H1 (cell line): ENCODE results near the gene SNRPA1.

Experiments
- ATF2 ChIP-seq: IDR thresholded peaks from 2 replicates; pipeline ENCODE4 v1.6.1; 2012; ENCODE audit warnings: low read length, inconsistent platforms
- BACH1 ChIP-seq: IDR thresholded peaks from 2 replicates; pipeline ENCODE4 v1.6.1; 2012; ENCODE audit warnings: low read length, improper control_type of control experiment
- CTCF ChIP-seq, 3 experiments: IDR thresholded peaks; 1 replicate in 2 of 3; 2 replicates in 1 of 3; pipeline versions ENCODE4 v1.5.1 to v1.6.1; 2011; ENCODE audit warnings: low read length in 3 of 3, mild to moderate bottlenecking in 3 of 3, inconsistent platforms in 2 of 3, low read depth in 1 of 3, moderate library complexity in 1 of 3; ENCODE audit not compliant: insufficient read depth in 1 of 3; ENCODE audit errors: control extremely low read depth in 1 of 3
- FOSL1 ChIP-seq: IDR thresholded peaks from 2 replicates; pipeline ENCODE4 v1.6.1; 2011; ENCODE audit warnings: mild to moderate bottlenecking, low read depth, low read length, moderate library complexity; ENCODE audit not compliant: insufficient read depth
- MAFK ChIP-seq: IDR thresholded peaks from 2 replicates; pipeline ENCODE4 v1.6.1; 2012; ENCODE audit warnings: low read depth, mild to moderate bottlenecking, improper control_type of control experiment, low read length
- POLR2A ChIP-seq, 2 experiments: IDR thresholded peaks; 1 replicate in 1 of 2; 2 replicates in 1 of 2; pipeline ENCODE4 v1.6.1; 2011; ENCODE audit warnings: low read depth in 2 of 2, low read length in 2 of 2, mild to moderate bottlenecking in 2 of 2; ENCODE audit errors: control extremely low read depth in 1 of 2
- POLR2AphosphoS5 ChIP-seq: IDR thresholded peaks from 2 replicates; pipeline ENCODE4 v1.6.1; 2011; ENCODE audit warnings: low read depth, low read length
- RXRA ChIP-seq: IDR thresholded peaks from 2 replicates; pipeline ENCODE4 v1.6.1; 2011; ENCODE audit warnings: low read depth, mild to moderate bottlenecking, low read length, moderate library complexity; ENCODE audit not compliant: insufficient read depth

GRCh38 chr15:101322016-101322695, 27.1 kb upstream of the SNRPA1 start:
- TF ChIP-seq CTCF (IDR thresholded peaks at IDR 0.05; ENCODE audit: control extremely low read depth in 1 of 3, insufficient read depth in 1 of 3, low read depth in 1 of 3, low read length in 3 of 3) (no peak), ATF2 (no peak), POLR2A (IDR thresholded peaks at IDR 0.05; ENCODE audit: control extremely low read depth in 1 of 2, low read depth in 2 of 2, low read length in 2 of 2) (no peak), RXRA (no peak), FOSL1 (no peak), POLR2AphosphoS5 (no peak), BACH1 (no peak), MAFK (no peak)
